Ishikawa (cell line): ENCODE results near the gene COL4A5.

Experiments used
- CEBPB ChIP-seq: IDR thresholded peaks from 2 replicates; pipeline ENCODE4 v1.6.1; 2012
- CREB1 ChIP-seq: IDR thresholded peaks from 2 replicates; pipeline ENCODE4 v1.6.1; 2012; ENCODE audit warnings: low read depth
- EGR1 ChIP-seq: IDR thresholded peaks from 2 replicates; pipeline ENCODE4 v1.6.1; 2012
- EP300 ChIP-seq: IDR thresholded peaks from 2 replicates; pipeline ENCODE4 v1.6.1; 2012; ENCODE audit warnings: borderline replicate concordance
- FOXM1 ChIP-seq: IDR thresholded peaks from 2 replicates; pipeline ENCODE4 v1.6.1; 2012; ENCODE audit warnings: low read depth, borderline replicate concordance
- MAX ChIP-seq: IDR thresholded peaks from 2 replicates; pipeline ENCODE4 v1.6.1; 2012
- NFIC ChIP-seq: IDR thresholded peaks from 2 replicates; pipeline ENCODE4 v1.6.1; 2012
- RAD21 ChIP-seq: IDR thresholded peaks from 2 replicates; pipeline ENCODE4 v1.6.1; 2012; ENCODE audit warnings: low read depth
- REST ChIP-seq: IDR thresholded peaks from 2 replicates; pipeline ENCODE4 v1.6.1; 2012; ENCODE audit warnings: low read depth, mild to moderate bottlenecking
- TAF1 ChIP-seq: IDR thresholded peaks from 2 replicates; pipeline ENCODE4 v1.6.1; 2012; ENCODE audit warnings: low read depth, mild to moderate bottlenecking
- TCF12 ChIP-seq: IDR thresholded peaks from 2 replicates; pipeline ENCODE4 v1.6.1; 2012; ENCODE audit warnings: low read depth
- TEAD4 ChIP-seq: IDR thresholded peaks from 2 replicates; pipeline ENCODE4 v1.6.1; 2012
- USF1 ChIP-seq: IDR thresholded peaks from 2 replicates; pipeline ENCODE4 v1.6.1; 2012
- YY1 ChIP-seq: IDR thresholded peaks from 2 replicates; pipeline ENCODE4 v1.6.1; 2012; ENCODE audit warnings: low read depth
- ZBTB7A ChIP-seq: IDR thresholded peaks from 2 replicates; pipeline ENCODE4 v1.6.1; 2012; ENCODE audit warnings: low read depth

Gene COL4A5

GRCh38 chrX:108527724-108528123, 88.1 kb downstream of the COL4A5 start:
- no peak for TF ChIP-seq REST
- no peak for TF ChIP-seq EGR1
- no peak for TF ChIP-seq ZBTB7A
- TF ChIP-seq MAX, result no peak
- TF ChIP-seq TCF12, result no peak
- no peak for TF ChIP-seq NFIC
- TF ChIP-seq FOXM1, result no peak

- peak; percentile 66 for TF ChIP-seq RAD21
- TF ChIP-seq CEBPB, result no peak
Observed at GRCh38 chrX:108537005-108537404, 97.4 kb downstream of the COL4A5 start.

- no peak for TF ChIP-seq YY1
- TF ChIP-seq EP300, result no peak
- TF ChIP-seq NFIC, result no peak
- TF ChIP-seq TCF12, result no peak
- TF ChIP-seq REST, result no peak
- TF ChIP-seq ZBTB7A, result no peak
- TF ChIP-seq TAF1, result no peak
- TF ChIP-seq TEAD4, result no peak
- no peak for TF ChIP-seq RAD21
- TF ChIP-seq USF1, result no peak
- no peak for TF ChIP-seq CREB1
- TF ChIP-seq MAX, result no peak
- TF ChIP-seq FOXM1, result no peak
- TF ChIP-seq EGR1, result no peak
- no peak for TF ChIP-seq CEBPB
Observed at GRCh38 chrX:108541286-108541685, 101.6 kb downstream of the COL4A5 start.

GRCh38 chrX:108557580-108557979, 117.9 kb downstream of the COL4A5 start:
- TF ChIP-seq FOXM1, result no peak
- no peak for TF ChIP-seq ZBTB7A
- no peak for TF ChIP-seq RAD21

GRCh38 chrX:108558217-108558616, 118.6 kb downstream of the COL4A5 start:
- TF ChIP-seq RAD21, result no peak
- TF ChIP-seq NFIC, result no peak
- TF ChIP-seq REST, result no peak
- TF ChIP-seq MAX, result no peak
- TF ChIP-seq YY1, result no peak
- no peak for TF ChIP-seq FOXM1
- TF ChIP-seq ZBTB7A, result no peak
- no peak for TF ChIP-seq TCF12

- no peak for TF ChIP-seq TAF1
- no peak for TF ChIP-seq TCF12
- no peak for TF ChIP-seq MAX
- no peak for TF ChIP-seq USF1
- no peak for TF ChIP-seq FOXM1
- no peak for TF ChIP-seq EP300
- TF ChIP-seq REST, result no peak
- TF ChIP-seq CEBPB, result no peak
- no peak for TF ChIP-seq CREB1
- TF ChIP-seq YY1, result no peak
- TF ChIP-seq RAD21, result no peak
- TF ChIP-seq ZBTB7A, result no peak
- no peak for TF ChIP-seq NFIC
- TF ChIP-seq TEAD4, result no peak
Observed at GRCh38 chrX:108573136-108573535, 133.5 kb downstream of the COL4A5 start.
